OCI-LY1 (cell line): ENCODE measurements around the gene CHST8.

Source experiments
- EZH2 ChIP-seq: fragments of 200-600 bp; sonication (generic), shearing (Covaris generic); IDR thresholded peaks from 2 replicates; pipeline ENCODE4 v1.8.0; 2017; ENCODE audit warnings: borderline replicate concordance, mixed run types, mild to moderate bottlenecking, antibody characterized with exemption, low read length, moderate library complexity, mixed read lengths
- TF ChIP-seq, protein P1 (sequence below): fragments of 200-600 bp; sonication (generic), shearing (Covaris generic); IDR thresholded peaks from 2 replicates; pipeline ENCODE4 v1.5.1; 2017; ENCODE audit warnings: mild to moderate bottlenecking, antibody characterized with exemption, low read length, moderate library complexity, mixed read lengths

DNA sequence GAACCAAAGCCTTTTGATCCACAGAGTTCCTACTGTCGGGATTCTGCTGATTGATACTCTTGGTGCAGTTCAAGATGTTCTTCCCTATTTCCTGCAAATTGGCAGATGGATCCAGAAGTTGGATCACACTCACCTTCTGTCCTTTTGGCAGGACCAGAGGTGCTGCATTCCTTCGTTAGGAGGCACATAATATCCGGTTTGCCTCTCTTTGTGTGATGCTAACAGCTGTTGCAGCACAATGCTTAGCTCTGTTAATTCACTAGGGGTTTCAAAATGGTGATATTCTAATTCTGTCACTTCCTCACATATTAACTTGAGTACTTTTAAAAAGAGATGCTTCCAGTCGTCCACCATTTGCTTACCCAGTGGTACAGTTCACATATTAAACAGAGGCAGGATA, 15.2 kb upstream of the CHST8 start:
- TF ChIP-seq, protein P1, sequence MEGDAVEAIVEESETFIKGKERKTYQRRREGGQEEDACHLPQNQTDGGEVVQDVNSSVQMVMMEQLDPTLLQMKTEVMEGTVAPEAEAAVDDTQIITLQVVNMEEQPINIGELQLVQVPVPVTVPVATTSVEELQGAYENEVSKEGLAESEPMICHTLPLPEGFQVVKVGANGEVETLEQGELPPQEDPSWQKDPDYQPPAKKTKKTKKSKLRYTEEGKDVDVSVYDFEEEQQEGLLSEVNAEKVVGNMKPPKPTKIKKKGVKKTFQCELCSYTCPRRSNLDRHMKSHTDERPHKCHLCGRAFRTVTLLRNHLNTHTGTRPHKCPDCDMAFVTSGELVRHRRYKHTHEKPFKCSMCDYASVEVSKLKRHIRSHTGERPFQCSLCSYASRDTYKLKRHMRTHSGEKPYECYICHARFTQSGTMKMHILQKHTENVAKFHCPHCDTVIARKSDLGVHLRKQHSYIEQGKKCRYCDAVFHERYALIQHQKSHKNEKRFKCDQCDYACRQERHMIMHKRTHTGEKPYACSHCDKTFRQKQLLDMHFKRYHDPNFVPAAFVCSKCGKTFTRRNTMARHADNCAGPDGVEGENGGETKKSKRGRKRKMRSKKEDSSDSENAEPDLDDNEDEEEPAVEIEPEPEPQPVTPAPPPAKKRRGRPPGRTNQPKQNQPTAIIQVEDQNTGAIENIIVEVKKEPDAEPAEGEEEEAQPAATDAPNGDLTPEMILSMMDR = no peak
- no peak for TF ChIP-seq EZH2
